Measurements from ENCODE around the gene MYH10. TPM values are rescaled to one million over a fixed set of nuclear protein-coding genes. Genes with fewer than 3 reads are reported as not detected.

Gene MYH10
- total RNA-seq, 1 donor from 2014 or later = 29.1 TPM

DNA sequence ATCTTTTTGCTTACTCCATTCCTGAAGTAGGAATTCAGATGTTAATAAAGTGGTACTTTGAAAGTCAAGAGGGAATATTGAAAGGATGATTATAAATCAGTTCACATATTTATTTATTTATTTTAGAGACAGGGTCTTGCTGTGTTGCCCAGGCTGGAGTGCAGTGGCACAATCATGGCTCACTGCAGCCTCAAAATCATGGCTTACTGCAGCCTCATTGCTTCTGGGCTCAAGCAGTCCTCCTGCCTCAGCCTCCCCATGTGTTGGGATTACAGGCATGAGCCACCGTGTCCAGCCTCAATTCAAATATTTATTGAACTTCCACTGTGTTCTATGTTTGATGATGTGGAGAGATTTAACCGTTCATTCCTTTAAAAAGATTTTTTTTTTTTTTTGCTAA lies 188.2 kb downstream of the MYH10 start:
- ATAC-seq (no peak), DNase-seq (ENCODE audit: missing footprints) (no peak)
- intact Hi-C loops (cut with DNase I) = no loop called here

DNA sequence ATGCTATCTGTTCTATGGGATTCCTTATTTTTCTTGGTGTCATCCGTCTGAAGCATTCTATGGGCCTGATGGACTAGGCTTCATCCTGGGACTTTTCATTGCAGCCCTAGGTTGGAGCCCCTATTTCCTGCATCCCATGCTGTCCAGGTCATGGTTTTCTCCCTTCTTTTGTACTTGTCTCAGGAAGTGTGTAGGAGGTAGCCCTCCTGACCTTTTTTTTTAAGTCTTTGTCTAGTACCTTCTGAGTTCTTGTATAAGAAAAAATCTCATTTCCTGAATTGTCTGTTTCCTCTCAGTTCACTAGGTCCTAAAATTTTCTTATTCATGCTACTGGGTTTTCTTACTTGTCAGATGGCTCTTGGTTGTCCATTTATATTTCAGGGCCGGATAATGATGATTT lies 188.8 kb downstream of the MYH10 start:
- intact Hi-C loops (cut with DNase I) = no loop called here

DNA sequence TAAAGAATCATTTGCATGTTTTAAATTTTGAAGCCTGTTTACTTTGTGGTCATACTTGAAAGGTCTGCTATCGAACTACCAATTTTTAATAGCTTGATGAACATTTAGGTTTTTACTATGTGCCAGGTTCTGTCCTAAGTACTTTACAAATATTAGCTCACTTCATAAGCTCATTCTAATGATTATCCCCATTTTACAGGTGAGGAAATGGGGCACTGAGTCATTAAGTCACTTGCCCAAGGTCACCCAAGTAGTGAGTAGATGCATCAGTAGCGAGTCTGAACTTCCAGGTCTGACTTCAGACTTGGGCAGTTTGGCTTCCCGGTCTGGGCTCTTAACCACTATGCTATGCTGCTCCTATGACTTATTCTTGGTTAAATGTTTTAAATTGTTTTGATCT lies 190.8 kb downstream of the MYH10 start:
- intact Hi-C loops (cut with DNase I) = loop anchor here (5.0 kb wide), 1 partner anchor 193 kb away; the partner anchor contains the start of gene MYH10
- ATAC-seq (no peak), DNase-seq (ENCODE audit: missing footprints) (no peak)

More for the DNA sequence above, 188.8 kb downstream of the MYH10 start:
- DNase-seq (ENCODE audit: missing footprints) = no peak
- no peak for ATAC-seq

DNA sequence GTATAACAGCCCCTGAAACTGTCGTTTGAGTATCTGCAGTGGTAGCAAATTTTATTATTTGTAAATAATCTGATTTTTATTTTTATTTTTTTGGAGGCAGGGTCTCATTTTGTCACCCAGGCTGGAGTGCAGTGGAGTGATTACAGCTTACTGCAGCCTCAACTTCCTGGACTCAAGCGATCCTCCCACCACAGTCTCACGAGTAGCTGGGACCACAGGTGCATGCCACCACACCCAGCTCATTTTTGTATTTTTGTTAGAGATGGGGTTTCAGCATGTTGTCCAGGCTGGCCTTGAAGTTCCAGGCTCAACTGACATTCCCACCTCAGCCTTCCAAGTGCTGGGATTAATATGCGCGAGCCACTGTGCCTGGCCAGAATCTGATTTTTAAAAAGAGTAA lies 192.1 kb downstream of the MYH10 start:
- DNase-seq (ENCODE audit: missing footprints) = no peak
- intact Hi-C loops (cut with DNase I) = loop anchor here (5.0 kb wide), 1 partner anchor 194 kb away; the partner anchor contains the start of gene MYH10
- no peak for ATAC-seq

DNA sequence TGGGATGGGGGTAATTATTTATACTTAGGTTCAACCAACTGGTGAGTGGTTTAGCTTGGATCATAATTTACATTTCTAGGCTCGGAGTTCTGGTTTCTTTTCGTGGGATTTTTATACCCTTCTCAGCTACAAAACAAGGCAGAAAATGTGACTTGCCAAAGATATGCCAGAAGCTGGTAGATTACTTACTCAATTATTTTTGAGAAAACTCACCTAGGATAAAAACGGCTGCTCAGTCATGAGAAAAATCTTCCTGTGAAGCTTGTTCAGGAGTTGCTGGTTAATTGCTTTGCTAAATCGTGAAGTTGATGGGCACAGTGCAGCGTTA lies 193.7 kb downstream of the MYH10 start:
- intact Hi-C loops (cut with DNase I) = loop anchor here (5.0 kb wide), 1 partner anchor 195 kb away; the partner anchor contains the start of gene MYH10
- DNase-seq (ENCODE audit: missing footprints) = no peak

DNA sequence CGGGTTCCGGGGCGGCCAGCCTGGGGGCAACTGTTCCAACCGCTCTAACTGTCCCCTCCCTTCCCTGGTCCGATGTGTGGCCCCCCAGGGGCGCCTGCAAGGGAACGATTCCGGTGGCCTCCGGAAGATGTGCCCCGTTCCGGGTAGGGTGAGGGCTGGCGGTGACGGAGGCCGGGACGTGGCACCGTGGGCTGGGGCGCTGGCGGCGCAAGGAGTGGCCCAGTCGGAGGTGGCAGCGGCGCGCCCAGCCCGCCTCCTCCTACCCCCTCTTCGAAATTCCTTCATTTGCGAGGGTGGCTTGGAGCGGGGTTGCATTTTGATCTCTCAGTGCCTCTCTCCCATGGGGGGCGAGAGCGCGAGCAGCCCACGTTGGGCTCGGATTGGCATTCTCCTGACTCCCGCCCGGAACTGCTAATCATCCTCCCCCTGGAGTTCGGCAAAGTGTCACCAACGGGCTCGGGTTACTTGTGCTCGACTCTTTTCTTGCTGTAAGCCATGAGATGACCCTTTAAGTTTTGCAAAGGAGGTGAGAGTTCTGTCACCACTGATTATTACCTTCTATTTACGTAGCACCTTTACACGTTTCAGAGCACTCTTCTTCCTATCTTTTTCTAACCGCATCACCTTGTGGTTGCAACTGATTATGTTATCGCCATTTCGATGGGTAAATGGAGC lies 194.2 kb downstream of the MYH10 start:
- peak; percentile 68 for ATAC-seq

More for the DNA sequence above, 193.7 kb downstream of the MYH10 start:
- no peak for ATAC-seq

DNA sequence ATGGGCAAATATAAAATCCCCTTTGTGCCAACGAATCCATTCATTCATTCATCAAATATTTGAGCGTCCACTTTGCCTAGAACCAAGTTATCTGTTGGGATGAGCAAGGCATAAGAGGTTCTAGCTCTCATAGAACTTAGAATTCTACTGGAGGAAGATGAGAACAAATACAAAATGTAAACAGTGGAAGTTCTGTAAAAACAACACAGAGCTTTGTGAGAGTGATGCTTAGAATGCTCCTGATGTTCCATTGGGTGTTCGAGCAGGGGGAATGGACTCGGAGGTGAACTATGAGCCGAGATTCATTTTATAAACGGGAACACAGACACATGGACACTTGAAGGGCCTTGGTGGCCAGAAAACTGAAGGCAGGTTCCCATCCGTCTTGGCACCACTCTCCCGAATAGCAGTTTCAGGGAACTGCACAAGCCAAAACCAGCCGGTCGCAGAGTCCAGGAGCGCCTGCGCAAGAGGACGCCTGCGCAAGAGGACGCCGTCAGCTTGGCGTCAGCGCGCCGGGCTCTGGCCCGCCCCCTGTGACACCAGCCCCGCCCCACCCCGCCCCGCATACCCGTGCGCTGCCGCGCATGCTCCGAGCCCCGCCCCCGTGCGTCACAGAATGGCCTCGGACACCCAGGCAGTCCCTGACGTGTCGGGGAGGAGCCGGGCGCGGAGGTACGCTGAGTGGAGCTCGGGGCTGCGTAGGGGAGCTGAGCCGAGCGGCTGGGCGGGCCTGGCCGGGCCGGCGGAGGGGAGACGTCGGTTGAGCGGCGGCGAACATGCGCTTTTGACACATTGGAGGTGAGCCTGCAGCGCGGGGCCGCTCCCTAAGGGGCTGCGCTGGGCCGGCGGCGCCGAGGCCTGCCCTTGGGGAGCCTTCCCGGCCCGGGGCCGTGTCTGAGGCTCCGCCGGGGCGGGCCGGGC lies 195.0 kb downstream of the MYH10 start, which contains the start of gene NDEL1:
Gene NDEL1, plus strand, starts transcription at position 640 of the 924 bp plus-strand sequence. CDS start 8,388 bp downstream, outside the sequence.
- intact Hi-C loops (cut with DNase I) = loop anchor here (2.0 to 5.0 kb wide), 2 partner anchors 53 to 197 kb away; partner anchors contain the start of genes MYH10 and RPL26
- ATAC-seq = peak; percentile 98
- peak; percentile 100 for DNase-seq (ENCODE audit: missing footprints)

More for the DNA sequence above, 194.2 kb downstream of the MYH10 start:
- DNase-seq (ENCODE audit: missing footprints) = peak; percentile 87
- intact Hi-C loops (cut with DNase I) = loop anchor here (5.0 kb wide), 1 partner anchor 196 kb away; the partner anchor contains the start of gene MYH10

DNA sequence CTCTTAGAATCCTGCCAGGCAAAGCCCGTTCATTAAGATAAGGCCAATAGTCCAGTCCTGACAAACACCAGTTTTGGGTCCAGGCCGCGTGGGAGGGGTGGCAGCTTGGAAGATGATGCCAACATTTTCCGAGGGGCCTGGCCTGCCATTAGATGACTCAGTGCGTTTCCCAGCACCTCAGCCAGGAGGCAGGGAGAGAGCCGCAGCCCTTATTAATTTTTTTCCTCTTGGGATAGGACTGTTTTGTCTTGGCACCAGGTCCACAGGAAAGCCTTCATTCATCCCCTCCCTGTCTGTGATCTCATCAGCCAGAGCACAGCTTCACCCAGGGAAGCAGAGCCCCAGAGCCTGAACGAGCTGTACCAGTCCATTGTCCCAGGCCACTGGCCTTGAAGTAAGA lies 199.6 kb downstream of the MYH10 start:
- ATAC-seq (peak; percentile 29), DNase-seq (ENCODE audit: missing footprints) (peak; percentile 77)
- intact Hi-C loops (cut with DNase I) = no loop called here

DNA sequence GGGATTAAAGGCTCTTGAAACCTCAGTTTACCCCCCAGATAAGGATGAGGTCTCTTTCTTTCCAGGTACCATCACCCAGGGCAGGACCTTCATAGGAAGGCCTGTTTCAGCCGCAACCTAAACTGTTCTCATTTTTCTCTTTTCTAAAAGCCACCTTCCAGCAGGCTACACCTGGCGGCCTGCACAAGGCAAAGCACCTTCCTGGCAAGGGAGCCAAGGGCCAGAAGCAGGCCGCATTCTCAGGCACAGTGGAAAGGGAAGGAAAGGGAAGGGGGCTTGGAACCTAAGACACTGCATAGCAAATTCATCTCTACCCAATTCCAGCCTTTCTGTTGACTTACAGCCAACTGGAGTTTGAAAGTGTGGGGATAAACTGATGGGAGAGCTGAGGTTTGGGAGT lies 203.7 kb downstream of the MYH10 start:
- no peak for ATAC-seq
- intact Hi-C loops (cut with DNase I) = no loop called here

DNA sequence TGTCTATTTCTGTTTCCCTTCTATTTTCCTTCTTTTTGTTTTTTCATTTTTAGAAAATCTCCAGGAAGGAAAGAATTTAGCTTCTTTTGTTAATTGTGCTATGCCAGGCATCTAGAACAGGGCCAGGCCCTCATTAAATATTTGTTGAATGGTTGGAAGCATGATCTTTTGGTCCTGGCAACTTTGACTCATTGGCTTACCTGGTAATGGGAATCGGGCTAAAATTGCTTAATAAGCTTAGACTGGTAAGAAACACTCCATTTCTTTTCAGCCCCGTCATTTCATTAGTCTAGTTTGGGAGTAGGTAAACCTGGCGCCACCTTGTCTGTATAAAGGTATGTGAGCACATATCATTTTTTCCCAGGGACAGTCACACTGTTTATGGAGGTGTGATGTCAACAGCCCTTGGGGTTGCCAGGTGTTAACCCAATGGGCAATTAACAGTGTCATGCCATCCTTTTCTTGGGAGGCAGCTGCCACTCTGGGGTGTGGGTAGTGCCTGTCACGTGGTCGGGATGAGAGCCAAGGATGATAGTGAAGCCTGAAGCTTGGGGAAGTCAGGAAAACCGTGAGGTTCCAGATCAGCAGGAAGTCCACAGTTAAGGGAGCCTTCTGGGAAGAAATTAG lies 204.3 kb downstream of the MYH10 start:
- intact Hi-C loops (cut with DNase I) = no loop called here
- no peak for ATAC-seq
- DNase-seq (ENCODE audit: missing footprints) = no peak

More for the DNA sequence above, 203.7 kb downstream of the MYH10 start:
- DNase-seq (ENCODE audit: missing footprints) = no peak

Other genes with a start within 250 kb of the MYH10 start
- gene RPL26, start 247.5 kb downstream of the MYH10 start, total RNA-seq = 1,104 TPM
- not detected for gene RNF222, start 232.9 kb downstream of the MYH10 start, total RNA-seq
- 29.2 TPM for gene NDEL1, start 194.8 kb downstream of the MYH10 start, total RNA-seq
- gene CCDC42, start 114.1 kb upstream of the MYH10 start, total RNA-seq = not detected
- gene SPDYE4, start 127.8 kb upstream of the MYH10 start, total RNA-seq = not detected
- gene MFSD6L, start 168.6 kb upstream of the MYH10 start, total RNA-seq = 0.11 TPM
- gene PIK3R6, start 236.9 kb upstream of the MYH10 start, total RNA-seq = 0.78 TPM